SJCRH30 (cell line): Measurements from ENCODE around the gene LRRC47. TPM values are rescaled to one million over a fixed set of nuclear protein-coding genes. Genes with fewer than 3 reads are reported as not detected.
"Not testable (repeated sequence)": the region's sequence is repeated elsewhere in the genome, so short reads cannot be mapped to it uniquely, and the experiment has no call there.

Experiments
- DNase-seq, 2 experiments: peaks; one replicate each; pipeline ENCODE4 v3.0.0-alpha.2; 2015 to 2020
- H3K27ac ChIP-seq: fragments of 250-450 bp; sonication (Bioruptor Pico); 2 replicates; pipeline ENCODE4 v1.5.1; 2020; ENCODE audit warnings: mild to moderate bottlenecking, moderate library complexity
- H3K27me3 ChIP-seq: fragments of 250-450 bp; sonication (Bioruptor Pico); 2 replicates; pipeline ENCODE4 v1.5.1; 2020; ENCODE audit warnings: mild to moderate bottlenecking, moderate library complexity
- H3K36me3 ChIP-seq: fragments of 250-450 bp; sonication (Bioruptor Pico); 2 replicates; pipeline ENCODE4 v1.5.1; 2020; ENCODE audit warnings: mild to moderate bottlenecking, moderate library complexity
- H3K4me1 ChIP-seq: fragments of 250-450 bp; sonication (Bioruptor Pico); 2 replicates; pipeline ENCODE4 v1.5.1; 2020; ENCODE audit warnings: mild to moderate bottlenecking, moderate library complexity
- H3K4me3 ChIP-seq: fragments of 250-450 bp; sonication (Bioruptor Pico); 2 replicates; pipeline ENCODE4 v1.5.1; 2020; ENCODE audit warnings: mild to moderate bottlenecking, moderate library complexity
- H3K9me3 ChIP-seq: fragments of 250-450 bp; sonication (Bioruptor Pico); replicated peaks from 2 replicates; pipeline ENCODE4 v1.5.1; 2020; ENCODE audit warnings: mild to moderate bottlenecking, moderate library complexity
- total RNA-seq: library from RNA; depleted of rRNA; stranded (reverse); fragments of >200 nt; shearing (Covaris generic); gene quantifications from 2 replicates; pipeline ENCODE4 v1.2.3, GENCODE V29; 2014

Gene LRRC47
- total RNA-seq, 1 experiment from 2014 or later = 51.9 TPM

DNA sequence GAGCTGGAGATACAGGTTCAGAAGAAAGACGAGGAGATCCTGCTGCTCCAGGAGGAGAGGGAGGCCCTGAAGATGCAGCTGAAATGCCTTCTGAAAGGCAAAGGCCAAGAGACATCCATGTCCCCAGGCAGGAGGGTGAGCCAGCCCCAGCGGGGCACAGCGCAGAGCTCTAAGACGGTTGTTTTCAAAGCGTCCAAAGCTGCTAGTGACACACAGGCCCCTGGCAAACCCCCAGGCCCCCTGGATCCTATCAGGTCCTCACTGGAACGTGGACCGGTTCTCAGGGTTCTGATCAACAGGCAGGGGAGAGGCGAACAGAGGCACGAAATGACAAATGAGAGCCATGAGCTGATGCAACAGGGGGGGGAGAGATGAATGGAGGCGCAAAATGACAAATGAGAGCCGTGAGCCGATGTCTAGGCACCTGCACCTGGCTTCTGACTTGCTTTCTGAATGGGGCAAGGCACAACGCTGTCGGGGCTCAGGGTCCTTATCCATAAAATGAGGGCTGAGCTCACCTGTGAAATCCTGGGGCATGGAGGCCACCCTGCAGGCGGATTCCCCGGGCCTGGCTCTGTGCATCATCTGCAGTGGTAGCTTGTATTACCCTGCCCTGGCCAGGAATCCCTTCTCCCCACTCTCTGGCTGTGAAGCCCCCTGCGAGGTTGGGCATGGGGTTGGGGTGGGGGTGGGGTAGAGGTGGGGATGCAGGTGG is 34.8 kb downstream of the LRRC47 start:
- Histone ChIP-seq H3K36me3 (no peaks in the 10 kb centered on the region), H3K4me3 (no peak overlapping the region), H3K27me3 (peaks cover 48% of the 10 kb centered on the region), H3K27ac (no peak overlapping the region), H3K4me1 (no peaks in the 10 kb centered on the region), H3K9me3 (no peaks in the 10 kb centered on the region)
- DNase-seq = no peak

DNA sequence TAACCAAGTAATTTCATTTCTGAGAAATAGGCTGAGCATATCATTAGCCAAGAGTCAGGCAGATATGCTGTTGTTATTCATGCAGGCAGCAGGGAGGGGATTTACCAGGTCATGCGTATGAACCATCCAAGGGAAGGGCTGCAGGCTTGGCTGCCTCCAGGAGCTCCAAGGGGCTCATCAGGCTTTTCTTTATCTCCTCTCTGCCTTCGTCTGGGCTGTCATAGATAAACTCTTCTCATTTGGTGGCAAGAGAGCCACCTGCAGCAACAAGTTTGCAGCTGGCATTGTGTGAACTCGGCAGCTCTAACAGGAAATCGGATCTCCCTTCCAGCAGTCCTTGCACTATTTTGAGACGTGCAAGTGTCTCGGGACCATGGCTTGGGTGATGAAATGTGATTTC is 36.5 kb downstream of the LRRC47 start:
- Histone ChIP-seq H3K27ac (no peak overlapping the region), H3K4me1 (no peaks in the 10 kb centered on the region), H3K27me3 (peaks cover 52% of the 10 kb centered on the region), H3K4me3 (no peak overlapping the region), H3K36me3 (no peaks in the 10 kb centered on the region), H3K9me3 (no peaks in the 10 kb centered on the region)
- no peak for DNase-seq

DNA sequence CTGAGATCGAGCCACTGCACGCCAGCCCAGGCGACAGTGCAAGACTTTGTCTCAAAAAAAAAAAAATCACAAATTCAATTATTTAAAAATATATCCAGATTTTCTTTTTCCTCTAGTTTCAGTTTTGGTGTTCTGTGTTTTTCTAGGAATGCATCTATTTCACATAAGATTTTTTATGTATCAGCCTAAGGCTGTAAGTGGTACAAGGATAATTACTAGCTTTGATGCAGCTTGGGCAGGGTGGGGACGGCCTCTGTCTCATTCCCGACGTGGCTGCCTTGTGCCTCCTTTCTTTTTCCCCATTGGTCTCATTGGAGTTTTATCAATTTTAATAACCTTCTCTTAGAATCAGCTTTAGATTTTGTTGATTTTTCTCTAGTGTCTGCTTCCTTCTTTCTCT is 37.1 kb downstream of the LRRC47 start:
- H3K4me1 ChIP-seq = no peaks in the 10 kb centered on the region
- H3K9me3 ChIP-seq = no peaks in the 10 kb centered on the region
- DNase-seq = no peak
- H3K27ac ChIP-seq = no peak overlapping the region
- H3K27me3 ChIP-seq = peaks cover 56% of the 10 kb centered on the region
- H3K36me3 ChIP-seq = no peaks in the 10 kb centered on the region
- H3K4me3 ChIP-seq = no peak overlapping the region

DNA sequence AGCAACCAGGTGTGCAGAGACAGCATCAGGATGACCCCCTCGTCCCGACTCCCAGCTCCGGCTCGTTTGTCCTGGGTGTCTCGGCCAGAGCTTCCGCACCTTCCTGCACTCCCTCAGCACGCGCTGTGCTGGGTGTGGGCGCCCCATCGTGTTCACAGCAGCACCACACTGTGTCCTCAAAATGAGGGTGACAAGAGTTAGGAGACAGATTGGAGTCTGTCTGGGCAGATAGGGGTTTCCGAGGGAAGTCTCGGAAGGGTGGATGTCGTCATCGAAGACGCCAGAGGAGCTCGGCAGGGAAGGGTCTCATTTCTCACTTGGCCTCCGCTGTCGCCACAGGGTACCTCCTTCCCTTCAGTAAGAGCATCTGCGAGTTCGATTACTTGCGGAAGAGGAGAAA is 39.9 kb downstream of the LRRC47 start:
- DNase-seq = no peak
- Histone ChIP-seq H3K27me3 (peaks cover 45% of the 10 kb centered on the region), H3K27ac (no peak overlapping the region), H3K4me3 (no peak overlapping the region), H3K9me3 (no peaks in the 10 kb centered on the region), H3K36me3 (no peaks in the 10 kb centered on the region), H3K4me1 (no peaks in the 10 kb centered on the region)

DNA sequence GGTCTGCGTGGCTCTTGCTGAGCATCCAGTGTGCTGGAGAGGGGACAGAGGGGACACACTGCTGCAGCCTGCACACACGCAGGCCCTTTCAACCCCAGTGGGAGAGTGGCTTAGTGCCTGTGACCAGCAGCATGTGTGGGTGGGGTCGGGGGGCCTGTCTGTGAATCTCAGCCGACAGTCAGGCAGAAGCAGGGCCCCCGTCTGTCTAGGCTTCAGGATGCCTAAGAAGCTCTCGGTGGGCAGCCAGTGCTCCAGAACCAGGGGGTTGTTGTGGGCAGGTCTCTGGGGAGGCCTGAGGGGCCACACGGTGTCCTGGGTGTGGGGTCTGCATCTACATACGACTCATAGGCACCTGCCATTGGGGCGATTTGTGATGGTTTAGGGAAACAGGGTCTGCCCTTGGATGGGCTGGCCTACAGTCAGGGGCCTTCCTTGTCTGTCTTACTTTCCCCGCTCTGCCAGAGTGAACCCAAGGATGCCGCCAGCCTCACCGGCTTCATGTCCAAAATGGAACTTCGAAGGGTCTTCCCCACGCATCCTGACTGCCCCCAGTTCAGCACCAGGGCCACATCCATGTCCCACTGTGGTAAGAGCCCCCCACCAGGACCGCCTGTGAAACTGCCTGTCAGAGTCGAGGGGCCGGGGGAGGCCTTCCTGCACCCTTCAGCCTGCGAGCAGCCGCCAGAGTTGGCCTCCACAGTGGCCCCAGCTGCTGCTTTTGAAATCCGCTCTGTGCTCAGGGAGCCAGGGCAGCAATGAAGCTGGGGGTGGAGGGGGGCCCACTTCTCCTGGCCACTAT is 42.4 kb downstream of the LRRC47 start:
- Histone ChIP-seq H3K9me3 (no peaks in the 10 kb centered on the region), H3K4me1 (no peaks in the 10 kb centered on the region), H3K27me3 (peaks cover 30% of the 10 kb centered on the region), H3K27ac (no peak overlapping the region), H3K36me3 (no peaks in the 10 kb centered on the region), H3K4me3 (no peak overlapping the region)
- DNase-seq = no peak

DNA sequence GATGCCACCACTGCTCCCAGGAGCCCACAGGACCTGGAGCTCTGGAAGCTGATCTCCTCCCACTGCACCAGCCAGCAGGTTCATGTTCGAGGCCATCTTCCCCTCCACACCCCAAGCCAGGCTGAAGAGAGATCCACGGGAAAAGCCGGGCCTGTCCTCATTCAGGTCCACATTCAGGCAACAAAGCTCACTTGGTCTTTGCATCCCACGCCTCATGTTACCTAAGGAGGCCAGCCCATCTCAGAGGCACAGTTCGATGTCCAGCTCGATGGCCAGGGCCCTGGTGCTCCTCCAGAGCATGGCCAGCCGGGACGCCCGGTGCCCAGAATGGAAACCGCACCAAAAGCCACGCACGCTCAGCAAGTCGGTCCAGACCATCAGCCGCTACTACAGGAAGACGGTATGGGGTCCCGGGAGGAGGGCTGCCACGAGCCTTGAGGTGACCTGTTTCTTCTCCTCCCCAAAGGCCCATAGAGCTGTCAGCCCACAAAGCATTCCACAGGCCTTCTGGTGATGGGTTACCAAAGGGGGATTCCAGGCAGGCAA is 43.8 kb downstream of the LRRC47 start, which contains the start of gene CCDC27:
CCDC27 (plus strand) TSS at position 51 of the 546 bp plus-strand sequence; CDS start at position 83, 32 bp downstream.
- Histone ChIP-seq H3K27ac (no peak within 1 kb of the TSS), H3K27me3 (peaks cover 30% of the 10 kb centered on the region), H3K4me3 (no peak within 1 kb of the TSS)

DNA sequence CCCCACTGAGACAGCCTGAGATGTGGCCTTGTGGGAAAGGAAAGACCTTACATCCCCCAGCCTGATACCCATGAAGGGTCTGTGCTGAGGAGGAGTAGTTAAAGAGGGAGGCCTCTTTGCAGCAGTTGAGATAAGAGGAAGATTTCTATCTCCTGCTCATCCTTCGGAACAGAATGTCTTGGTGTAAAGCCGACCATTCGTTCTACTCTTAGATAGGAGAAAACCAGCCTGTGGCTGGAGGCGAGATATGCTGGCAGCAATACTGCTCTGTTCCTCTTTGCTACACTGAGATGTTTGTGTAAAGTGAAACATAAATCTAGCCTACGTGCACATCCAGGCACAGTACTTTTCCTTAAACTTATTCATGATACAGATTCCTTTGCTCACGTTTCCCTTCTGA is 45.6 kb downstream of the LRRC47 start:
- no peak for DNase-seq
- H3K27me3 ChIP-seq = peaks cover 21% of the 10 kb centered on the region
- H3K27ac ChIP-seq = no peak overlapping the region
- no peak overlapping the region for H3K4me3 ChIP-seq
- H3K4me1 ChIP-seq = no peaks in the 10 kb centered on the region; the same call in 1 of the 2 replicates
- no peaks in the 10 kb centered on the region for H3K36me3 ChIP-seq
- H3K9me3 ChIP-seq = no peaks in the 10 kb centered on the region

More for the DNA sequence above, 43.8 kb downstream of the LRRC47 start, which contains the start of gene CCDC27:
- no peak for DNase-seq
- H3K9me3 ChIP-seq = no peaks in the 10 kb centered on the region
- H3K4me1 ChIP-seq = no peaks in the 10 kb centered on the region
- no peaks in the 10 kb centered on the region for H3K36me3 ChIP-seq

DNA sequence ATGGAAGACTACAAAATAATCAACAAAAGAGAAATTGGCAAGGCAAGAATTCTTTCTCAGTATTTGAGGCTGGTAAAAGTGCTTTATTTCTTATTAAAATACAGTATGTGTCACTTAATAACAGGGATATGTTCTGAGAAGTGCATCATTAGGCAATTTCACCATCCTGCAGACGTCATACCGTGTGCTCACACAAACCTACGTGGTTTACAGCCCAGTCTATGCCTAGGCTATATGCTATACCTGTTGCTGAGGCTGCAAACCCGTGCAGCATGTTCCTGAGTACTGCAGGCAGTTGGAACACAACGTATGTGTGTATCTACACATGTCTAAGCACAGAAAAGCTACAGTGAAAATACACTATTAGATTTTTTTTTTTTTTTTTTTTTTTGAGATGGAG is 46.8 kb downstream of the LRRC47 start:
- no peak for DNase-seq
- Histone ChIP-seq H3K4me1 (no peaks in the 10 kb centered on the region; the same call in 1 of the 2 replicates), H3K36me3 (no peaks in the 10 kb centered on the region), H3K4me3 (no peak overlapping the region), H3K27me3 (peaks cover 14% of the 10 kb centered on the region), H3K9me3 (no peaks in the 10 kb centered on the region), H3K27ac (no peak overlapping the region)

DNA sequence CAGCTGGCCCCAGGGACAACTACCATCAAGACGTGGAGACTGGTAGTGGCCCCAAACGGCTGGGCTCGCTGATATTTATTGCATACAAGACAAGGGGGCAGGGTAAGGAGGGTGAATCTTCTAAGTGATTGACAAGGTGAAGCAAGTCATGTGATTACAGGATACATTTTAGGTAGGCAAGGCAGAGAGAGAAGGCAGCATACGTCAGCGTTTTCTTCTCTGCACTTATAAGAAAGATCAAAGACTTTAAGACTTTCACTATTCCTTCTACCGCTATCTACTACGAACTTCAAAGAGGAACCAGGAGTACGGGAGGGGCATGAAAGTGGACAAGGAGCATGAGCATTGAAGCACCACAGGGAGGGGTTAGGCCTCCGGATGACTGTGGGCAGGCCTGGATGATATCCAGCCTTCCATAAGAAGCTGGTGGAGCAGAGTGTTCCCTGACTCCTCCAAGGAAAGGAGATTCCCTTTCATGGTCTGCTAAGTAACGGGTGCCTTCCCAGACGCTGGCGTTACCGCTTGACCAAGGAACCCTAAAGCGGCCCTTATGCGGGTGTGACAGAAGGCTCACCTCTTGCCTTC is 47.9 kb downstream of the LRRC47 start:
- H3K27me3 ChIP-seq, DNase-seq, H3K36me3 ChIP-seq, H3K4me3 ChIP-seq, H3K4me1 ChIP-seq, H3K27ac ChIP-seq, H3K9me3 ChIP-seq: not testable (repeated sequence)

DNA sequence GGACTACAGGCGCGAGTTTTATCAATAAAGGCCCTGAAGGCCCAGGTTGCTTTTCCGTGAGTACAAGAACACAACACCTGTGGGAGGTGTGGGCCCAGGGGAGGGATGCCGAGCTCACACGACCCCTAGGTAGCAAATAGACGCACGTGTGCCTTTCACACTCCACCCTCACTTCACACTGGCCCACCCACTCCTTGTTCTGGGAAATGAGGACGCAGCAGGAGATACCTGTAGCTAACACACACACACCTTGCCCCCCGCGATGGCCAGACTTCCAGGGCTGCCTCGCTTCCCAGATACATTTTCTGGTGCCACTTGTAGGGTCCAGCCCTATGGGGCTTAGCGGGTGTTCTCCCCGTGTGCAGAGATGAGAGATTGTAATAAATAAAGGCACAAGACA is 48.4 kb downstream of the LRRC47 start:
- H3K36me3 ChIP-seq = no peaks in the 10 kb centered on the region
- DNase-seq = no peak
- no peaks in the 10 kb centered on the region for H3K9me3 ChIP-seq
- no peak overlapping the region for H3K27ac ChIP-seq
- no peak overlapping the region for H3K4me3 ChIP-seq
- H3K4me1 ChIP-seq = no peaks in the 10 kb centered on the region; the same call in 1 of the 2 replicates
- peaks cover 10% of the 10 kb centered on the region; the same call in 1 of the 2 replicates for H3K27me3 ChIP-seq

DNA sequence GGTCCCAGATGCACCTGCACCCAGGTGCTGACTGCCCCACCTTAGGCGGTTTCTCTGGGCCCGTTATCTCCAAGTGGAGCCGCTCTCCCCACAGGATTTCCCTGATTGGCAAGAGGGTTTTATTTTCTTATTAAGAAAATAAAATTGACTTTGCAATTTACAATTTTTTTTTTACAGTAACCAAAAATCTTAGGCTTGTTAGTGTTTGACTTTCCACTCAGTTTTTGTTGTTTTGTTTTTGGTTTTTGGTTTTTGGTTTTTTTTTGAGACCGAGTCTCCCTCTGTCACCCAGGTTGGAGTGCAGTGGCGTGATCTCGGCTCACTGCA is 48.8 kb downstream of the LRRC47 start:
- H3K9me3 ChIP-seq = no peaks in the 10 kb centered on the region
- H3K27ac ChIP-seq = no peak overlapping the region

DNA sequence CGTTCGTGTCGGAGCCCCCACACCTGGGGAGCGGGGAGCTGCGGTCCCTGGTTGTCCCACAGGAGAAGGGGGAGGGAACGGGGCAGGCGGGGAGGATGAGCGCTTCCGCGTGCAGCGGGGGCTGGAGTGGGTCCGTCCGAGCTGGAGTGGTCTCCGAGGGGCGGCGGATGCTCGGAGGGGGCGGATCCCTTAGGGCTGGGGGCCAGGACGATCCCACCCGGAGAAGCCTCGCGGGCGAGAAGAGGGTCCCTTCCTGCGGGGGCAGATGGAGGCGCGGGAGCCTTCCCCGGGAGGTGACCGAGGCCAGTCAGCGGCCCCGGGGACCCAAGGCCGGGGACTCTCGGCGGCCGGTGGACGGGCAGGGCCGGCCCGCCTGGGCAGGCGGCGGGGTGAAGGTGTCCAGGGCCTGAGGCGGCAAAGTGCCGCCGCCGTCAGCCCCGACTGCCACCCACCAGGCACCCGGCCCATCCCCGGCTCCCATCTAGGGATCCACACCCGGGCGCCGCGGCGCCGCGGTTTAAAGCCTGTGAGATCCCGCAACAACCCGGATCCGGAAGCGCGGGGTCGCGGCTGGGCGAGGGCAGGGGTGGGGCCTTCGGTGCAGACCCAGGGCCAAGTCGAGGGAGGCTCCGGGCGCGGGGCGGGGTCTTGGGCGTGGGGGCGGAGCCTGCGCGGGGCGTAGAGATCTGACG is 49.3 kb downstream of the LRRC47 start:
- H3K27me3 ChIP-seq = peaks cover 6% of the 10 kb centered on the region; the same call in 1 of the 2 replicates
- no peaks in the 10 kb centered on the region for H3K36me3 ChIP-seq
- peak; percentile 75 to 78 for DNase-seq
- no peak overlapping the region for H3K27ac ChIP-seq
- peak overlapping the region; percentile 61 for H3K4me3 ChIP-seq
- no peaks in the 10 kb centered on the region for H3K9me3 ChIP-seq
- no peaks in the 10 kb centered on the region; the same call in 1 of the 2 replicates for H3K4me1 ChIP-seq

More for the DNA sequence above, 48.8 kb downstream of the LRRC47 start:
- DNase-seq = no peak
- no peaks in the 10 kb centered on the region; the same call in 1 of the 2 replicates for H3K4me1 ChIP-seq
- H3K4me3 ChIP-seq = peak overlapping the region; percentile 61
- peaks cover 6% of the 10 kb centered on the region; the same call in 1 of the 2 replicates for H3K27me3 ChIP-seq
- H3K36me3 ChIP-seq = no peaks in the 10 kb centered on the region

DNA sequence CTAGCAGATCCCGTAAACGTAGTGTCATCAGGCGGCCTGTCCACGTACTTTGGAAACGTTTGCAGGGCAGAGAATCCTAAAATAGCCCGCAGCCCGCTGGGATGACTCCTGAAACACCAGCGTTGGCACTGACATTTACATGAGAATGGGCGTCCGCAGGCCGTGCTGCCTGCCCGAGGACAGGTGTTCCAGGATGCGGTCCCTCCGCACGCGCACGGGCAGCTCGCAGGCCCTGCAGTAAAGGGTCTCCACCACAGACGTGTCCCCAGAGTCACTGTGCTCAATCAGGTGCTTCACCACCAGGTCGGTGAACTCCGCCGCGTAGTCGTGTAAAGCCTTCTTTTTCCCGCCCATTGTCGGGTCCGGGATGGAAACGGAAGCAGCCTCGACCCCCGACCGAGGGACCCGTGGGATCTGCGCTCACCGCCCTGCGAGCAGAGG is 49.9 kb downstream of the LRRC47 start:
- no peaks in the 10 kb centered on the region for H3K9me3 ChIP-seq
- no peak overlapping the region for H3K27ac ChIP-seq
- H3K27me3 ChIP-seq = peaks cover 6% of the 10 kb centered on the region; the same call in 1 of the 2 replicates
- no peaks in the 10 kb centered on the region; the same call in 1 of the 2 replicates for H3K4me1 ChIP-seq
- DNase-seq = no peak
- H3K4me3 ChIP-seq = no peak overlapping the region; the same call in 1 of the 2 replicates
- no peaks in the 10 kb centered on the region for H3K36me3 ChIP-seq
